ENCODE data around the gene TENM3. TPM values are rescaled to one million over a fixed set of nuclear protein-coding genes. Genes with fewer than 3 reads are reported as not detected.

TENM3 gene
- total RNA-seq, 2 experiments from 2014 or later, result not detected

DNA sequence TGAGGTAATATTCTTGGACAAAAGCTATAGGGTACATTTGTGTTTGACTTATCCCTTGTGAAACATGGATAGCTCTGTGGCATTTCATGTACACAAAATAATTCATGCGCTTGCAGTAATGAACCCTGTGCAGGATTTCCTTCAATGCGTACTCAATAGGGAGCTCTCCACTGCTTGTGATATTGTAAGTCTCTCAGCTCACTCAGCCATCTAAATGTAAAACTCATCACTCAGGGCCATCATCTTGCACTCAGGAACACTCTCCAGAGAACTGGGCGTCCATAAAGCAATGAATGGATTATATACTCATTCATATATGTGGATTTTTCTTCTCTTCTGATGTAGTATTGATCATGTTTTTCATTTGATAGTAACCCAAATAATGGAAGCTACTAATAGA, 385.9 kb downstream of the TENM3 start:
- Histone ChIP-seq H2AFZ (ENCODE audit: low read length) (no peak overlapping the region), H3K36me3 (ENCODE audit: insufficient read depth, low read length) (no peaks in the 10 kb centered on the region), H3K4me2 (ENCODE audit: low read length) (no peak overlapping the region), H3K4me3 (ENCODE audit: low read depth, low read length, poor library complexity, severe bottlenecking) (no peak overlapping the region), H3K9me2 (ENCODE audit: insufficient read depth, low read length) (no peaks in the 10 kb centered on the region), H3K4me1 (ENCODE audit: insufficient read depth, low read length, poor library complexity, severe bottlenecking) (no peaks in the 10 kb centered on the region), H3K27ac (ENCODE audit: low read depth, low read length, poor library complexity, severe bottlenecking) (no peak overlapping the region), H4K20me1 (ENCODE audit: insufficient read depth, low read length) (no peaks in the 10 kb centered on the region), H3K9me3 (ENCODE audit: low read length) (no peaks in the 10 kb centered on the region), H3K79me2 (ENCODE audit: insufficient read depth, low read depth, low read length) (no peaks in the 10 kb centered on the region)
- no TSS peak for BruUV-seq (replicated peaks)
- intact Hi-C loops (cut with micrococcal nuclease; ENCODE audit: unreplicated experiment), result no loop called here
- no peak for TF ChIP-seq EZH2phosphoT487 (IDR thresholded peaks at IDR 0.05; ENCODE audit: borderline replicate concordance, low read depth, low read length)
- TF ChIP-seq CTCF (conservative IDR thresholded peaks at IDR 0.05; ENCODE audit: low read length), result no peak
- ChIA-PET CTCF (ENCODE audit: unreplicated experiment) (no interaction called here), POLR2A (no interaction called here)
- no peak for DNase-seq (ENCODE audit: low spot score)

DNA sequence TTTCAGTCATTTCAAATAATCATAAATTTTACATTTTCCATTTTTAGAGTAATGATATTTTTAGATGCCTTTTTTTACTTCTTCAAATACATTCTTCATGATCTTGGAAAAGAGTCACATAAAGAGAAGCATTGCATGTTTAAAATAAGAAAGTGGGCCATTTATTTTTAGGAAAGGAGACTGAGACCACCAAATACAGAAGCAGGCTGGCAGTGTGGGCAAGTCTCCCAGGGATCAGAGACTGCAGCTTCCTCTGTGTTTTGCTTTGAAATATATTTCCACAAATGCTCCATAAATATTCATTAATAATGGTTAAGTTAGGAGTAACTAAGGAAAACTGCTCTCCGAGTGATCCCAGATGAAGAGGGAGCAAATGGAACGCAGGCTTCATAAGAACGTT, 397.3 kb downstream of the TENM3 start:
- no peak overlapping the region for H3K4me2 ChIP-seq (ENCODE audit: low read length)
- H3K9me3 ChIP-seq (ENCODE audit: low read length), result no peaks in the 10 kb centered on the region
- no peaks in the 10 kb centered on the region for H3K9me2 ChIP-seq (ENCODE audit: insufficient read depth, low read length)
- no peaks in the 10 kb centered on the region for H3K36me3 ChIP-seq (ENCODE audit: insufficient read depth, low read length)
- ChIA-PET POLR2A (interaction anchor here (0.6 kb wide), 1 partner anchor 16 kb away, joined by 3 read pairs; no protein-coding TSS in a partner anchor), CTCF (ENCODE audit: unreplicated experiment) (no interaction called here)
- H3K4me3 ChIP-seq (ENCODE audit: low read depth, low read length, poor library complexity, severe bottlenecking), result no peak overlapping the region
- no peak for DNase-seq (ENCODE audit: low spot score)
- intact Hi-C loops (cut with micrococcal nuclease; ENCODE audit: unreplicated experiment), result no loop called here
- TF ChIP-seq EZH2phosphoT487 (IDR thresholded peaks at IDR 0.05; ENCODE audit: borderline replicate concordance, low read depth, low read length) (no peak), CTCF (conservative IDR thresholded peaks at IDR 0.05; ENCODE audit: low read length) (no peak)
- H3K4me1 ChIP-seq (ENCODE audit: insufficient read depth, low read length, poor library complexity, severe bottlenecking), result no peaks in the 10 kb centered on the region
- H3K79me2 ChIP-seq (ENCODE audit: insufficient read depth, low read depth, low read length), result no peaks in the 10 kb centered on the region
- no peak overlapping the region for H3K27ac ChIP-seq (ENCODE audit: low read depth, low read length, poor library complexity, severe bottlenecking)
- no TSS peak for BruUV-seq (replicated peaks)
- H2AFZ ChIP-seq (ENCODE audit: low read length), result no peak overlapping the region
- no peaks in the 10 kb centered on the region for H4K20me1 ChIP-seq (ENCODE audit: insufficient read depth, low read length)

DNA sequence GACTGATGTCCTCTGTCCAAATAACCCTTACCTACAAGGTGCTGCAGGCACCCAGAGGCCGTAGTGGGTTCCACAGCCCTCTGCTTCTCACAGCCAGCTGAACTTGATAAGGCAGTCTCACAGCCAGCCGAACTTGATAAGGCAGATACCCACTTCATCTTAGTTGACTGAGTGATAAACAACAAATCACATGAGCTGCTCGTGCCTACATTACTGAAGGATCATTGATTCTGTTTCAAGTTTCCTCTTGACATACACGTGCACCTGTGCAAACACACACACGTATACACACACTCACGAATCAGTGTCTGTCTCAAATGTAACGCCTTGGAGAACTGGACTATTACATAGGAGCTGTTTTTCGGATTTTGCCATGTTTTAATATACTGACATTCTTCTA, 397.7 kb downstream of the TENM3 start:
- Histone ChIP-seq H3K4me1 (ENCODE audit: insufficient read depth, low read length, poor library complexity, severe bottlenecking) (no peaks in the 10 kb centered on the region), H3K4me2 (ENCODE audit: low read length) (no peak overlapping the region), H3K79me2 (ENCODE audit: insufficient read depth, low read depth, low read length) (no peaks in the 10 kb centered on the region), H3K9me3 (ENCODE audit: low read length) (no peaks in the 10 kb centered on the region), H3K27ac (ENCODE audit: low read depth, low read length, poor library complexity, severe bottlenecking) (no peak overlapping the region), H2AFZ (ENCODE audit: low read length) (no peak overlapping the region), H3K36me3 (ENCODE audit: insufficient read depth, low read length) (no peaks in the 10 kb centered on the region), H4K20me1 (ENCODE audit: insufficient read depth, low read length) (no peaks in the 10 kb centered on the region), H3K4me3 (ENCODE audit: low read depth, low read length, poor library complexity, severe bottlenecking) (no peak overlapping the region), H3K9me2 (ENCODE audit: insufficient read depth, low read length) (no peaks in the 10 kb centered on the region)
- ChIA-PET CTCF (ENCODE audit: unreplicated experiment) (interaction anchor here (0.6 kb wide), 1 partner anchor 289 kb away, joined by 3 read pairs; no protein-coding TSS in a partner anchor), POLR2A (no interaction called here)
- no TSS peak for BruUV-seq (replicated peaks)
- DNase-seq (ENCODE audit: low spot score), result no peak
- no peak for TF ChIP-seq CTCF (conservative IDR thresholded peaks at IDR 0.05; ENCODE audit: low read length)
- no peak for TF ChIP-seq EZH2phosphoT487 (IDR thresholded peaks at IDR 0.05; ENCODE audit: borderline replicate concordance, low read depth, low read length)
- intact Hi-C loops (cut with micrococcal nuclease; ENCODE audit: unreplicated experiment), result no loop called here

Data from OCI-LY7 (cell line).